Stimulated activated CD4-positive, alpha-beta T cell treated with anti-CD3 and anti-CD28 coated beads, Interleukin-1b, Interleukin-23, amount 100 ng/mL, for 1 hour (primary cell): ENCODE measurements around the gene LINGO1.

Experiments
- DNase-seq, 2 donors: peaks; one replicate each; pipeline ENCODE4 v3.0.0-alpha.2; 2020; ENCODE audit warnings: low read depth in 2 of 2

LINGO1 gene

DNA sequence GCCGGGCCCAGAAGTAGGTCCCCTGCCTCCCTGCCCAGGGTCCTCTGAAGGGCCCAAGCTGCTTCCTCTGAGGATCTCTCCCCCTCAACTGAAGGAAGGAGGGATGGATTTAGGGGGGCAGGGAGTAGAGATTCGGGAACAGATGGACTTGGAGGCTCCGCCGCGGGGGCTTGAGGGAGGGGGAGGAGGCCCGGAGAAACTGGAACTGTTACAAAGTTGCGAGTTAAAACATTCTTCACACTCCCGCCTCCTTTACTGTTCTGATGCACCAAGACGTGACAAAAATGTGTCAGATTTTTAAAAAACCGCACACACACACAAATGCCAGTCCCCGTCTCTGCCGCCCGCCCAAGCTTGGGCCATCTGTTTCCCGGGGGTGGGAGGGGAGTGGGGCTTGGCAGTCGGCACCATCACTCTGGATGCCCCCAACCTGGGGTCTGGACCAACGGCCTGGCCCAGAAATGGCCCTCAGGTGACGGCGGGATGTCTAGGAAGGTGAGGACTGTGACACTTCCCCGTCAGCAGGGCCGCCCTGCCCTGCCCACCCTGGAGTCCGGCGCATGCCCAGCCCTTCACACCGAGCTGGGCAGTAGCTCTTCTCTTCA lies 25.0 kb upstream of the LINGO1 start:
- DNase-seq = no peak

DNA sequence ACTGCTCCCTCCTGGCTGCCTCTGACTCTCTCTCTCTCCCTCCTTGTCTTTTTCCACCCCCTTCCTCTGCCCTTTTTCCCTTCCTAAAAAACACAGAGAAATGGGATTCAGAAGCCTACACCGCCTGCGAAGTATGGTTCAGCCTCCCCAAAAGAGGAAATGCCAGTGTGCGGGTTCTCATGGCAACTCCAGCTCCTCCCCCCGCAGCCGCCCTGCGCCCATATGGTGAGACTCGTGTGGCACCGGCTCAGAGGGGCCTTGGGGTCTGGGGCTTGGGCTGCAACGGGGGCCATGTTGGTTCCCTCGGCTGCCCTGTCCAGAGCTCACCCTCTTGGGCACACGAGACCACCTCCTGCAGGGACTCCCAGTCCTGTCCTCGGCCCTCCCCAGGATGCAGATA lies 23.6 kb upstream of the LINGO1 start:
- no peak for DNase-seq

DNA sequence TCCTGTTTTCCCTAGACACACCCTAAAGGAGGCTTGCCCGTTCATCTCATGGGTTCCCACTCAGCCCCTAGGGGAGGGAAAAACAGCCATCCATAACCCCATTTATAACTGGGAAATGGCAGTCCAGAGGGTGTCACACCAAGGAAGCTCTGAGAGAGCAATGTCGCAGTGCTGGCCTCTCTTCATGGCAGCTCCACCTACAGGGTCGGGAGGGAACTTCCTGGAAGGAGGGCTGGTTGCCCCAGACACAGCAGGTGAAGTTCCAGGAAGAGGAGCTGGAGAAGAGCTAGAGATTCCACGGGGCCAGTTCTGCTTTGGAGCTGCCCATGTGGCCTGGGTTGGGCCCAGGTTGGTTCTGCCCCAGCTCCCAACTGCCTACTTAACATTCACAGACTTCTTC lies 22.3 kb upstream of the LINGO1 start:
- DNase-seq = no peak

GRCh38 chr15:77653832-77654480 lies 21.2 kb upstream of the LINGO1 start:
- no peak for DNase-seq

DNA sequence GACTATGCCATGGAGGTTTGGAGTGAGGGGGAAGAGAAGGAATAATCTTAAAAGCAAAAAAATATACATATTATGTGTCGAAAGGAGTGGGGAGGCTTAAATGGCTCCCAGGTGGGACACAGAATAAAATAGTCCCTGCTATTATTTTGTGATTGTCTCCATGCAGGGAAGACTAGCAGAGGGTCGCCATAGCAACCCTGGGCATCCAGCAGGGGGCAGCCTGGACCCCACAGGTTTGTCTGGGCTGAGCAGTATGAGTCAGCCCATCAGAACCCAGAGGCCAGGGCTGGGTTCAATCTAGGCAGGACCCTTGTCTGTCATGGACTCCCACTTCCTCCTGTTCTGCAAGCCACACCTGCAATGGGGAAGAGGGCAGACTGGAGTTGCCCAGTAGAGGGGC lies 17.6 kb upstream of the LINGO1 start:
- no peak for DNase-seq

- DNase-seq = no peak
Measured at GRCh38 chr15:77649610-77650009, 16.9 kb upstream of the LINGO1 start.

- no peak for DNase-seq
Measured at GRCh38 chr15:77649017-77649416, 16.3 kb upstream of the LINGO1 start.

- no peak for DNase-seq
Measured at GRCh38 chr15:77647961-77648360, 15.2 kb upstream of the LINGO1 start.

- no peak for DNase-seq
Measured at GRCh38 chr15:77646104-77646694, 13.5 kb upstream of the LINGO1 start.

- DNase-seq = no peak
Measured at GRCh38 chr15:77645602-77646001, 12.9 kb upstream of the LINGO1 start.

DNA sequence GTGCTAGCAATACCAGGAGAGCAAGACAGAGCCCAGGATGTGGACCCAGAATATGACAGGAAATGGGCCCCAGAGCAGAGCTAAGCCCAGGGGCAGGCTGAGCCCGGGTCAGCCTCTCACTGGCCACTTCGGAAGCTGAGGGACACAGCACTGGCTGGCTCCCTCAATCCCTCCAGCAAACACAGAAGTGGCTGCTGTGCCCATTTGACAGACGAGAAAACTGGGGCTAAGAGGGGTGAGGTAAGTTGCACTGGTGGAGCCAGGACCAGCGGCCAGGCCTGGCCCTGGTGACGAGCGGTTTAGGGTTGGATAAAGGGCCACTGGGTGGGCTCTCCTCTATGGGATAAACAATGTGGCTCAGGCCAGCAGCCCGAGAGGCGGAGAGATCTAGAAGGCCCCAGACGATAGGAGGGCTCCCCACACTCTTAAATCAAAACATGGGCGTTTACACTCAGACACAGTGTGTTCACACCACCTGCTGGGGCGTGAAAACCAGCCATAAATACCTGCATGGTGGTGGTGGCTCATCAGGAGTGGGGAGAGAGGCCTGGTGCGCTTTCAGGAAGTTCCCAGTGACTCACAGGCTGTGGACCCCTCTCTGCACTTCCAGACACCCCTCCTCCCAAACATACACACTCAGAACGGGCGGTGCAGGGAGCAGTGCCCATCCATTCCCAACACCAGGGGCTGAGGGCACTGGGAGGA lies 12.0 kb upstream of the LINGO1 start:
- DNase-seq = no peak

DNA sequence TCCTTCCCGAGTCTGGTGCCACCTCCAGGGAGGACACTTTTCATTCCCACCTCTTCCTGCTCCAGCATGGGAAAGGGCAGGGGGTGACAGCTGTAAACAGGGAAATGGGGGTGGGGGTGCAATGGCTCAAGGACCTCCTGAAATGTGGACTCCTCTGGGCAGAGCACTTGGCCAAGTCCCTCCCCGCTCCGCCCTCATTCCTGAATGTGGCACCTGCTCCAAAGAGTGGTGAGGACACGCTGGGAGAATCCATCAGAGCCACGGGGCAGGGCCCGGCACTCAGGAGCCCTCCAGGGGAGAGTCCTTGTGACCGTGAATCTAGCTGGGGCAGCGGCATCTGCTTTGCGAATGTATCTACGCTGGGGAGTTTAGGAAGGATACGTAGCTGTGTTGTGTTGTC lies 11.1 kb upstream of the LINGO1 start:
- DNase-seq = no peak

GRCh38 chr15:77642793-77643430 lies 10.2 kb upstream of the LINGO1 start:
- no peak for DNase-seq

GRCh38 chr15:77641999-77642398 lies 9.3 kb upstream of the LINGO1 start:
- DNase-seq = no peak

DNA sequence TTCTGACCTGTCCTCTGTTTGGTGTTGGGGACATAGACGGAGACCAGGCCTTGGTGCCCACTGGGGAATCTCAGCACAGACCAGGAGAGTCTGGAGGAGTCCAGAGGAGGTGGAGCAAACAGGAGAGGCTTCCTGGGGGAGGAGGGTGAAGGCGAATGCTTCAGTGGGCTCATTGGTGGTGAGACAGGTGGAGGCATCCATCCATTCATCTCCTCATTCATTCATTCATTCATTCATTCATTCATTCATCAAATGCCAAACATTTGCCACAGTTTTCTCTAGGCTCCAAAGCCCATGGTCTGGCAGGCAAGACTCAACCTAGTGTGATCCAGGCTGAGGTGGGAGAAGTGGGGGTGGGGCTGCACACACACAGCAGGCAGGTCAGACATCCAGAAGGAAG lies 7.9 kb upstream of the LINGO1 start:
- DNase-seq = no peak

DNA sequence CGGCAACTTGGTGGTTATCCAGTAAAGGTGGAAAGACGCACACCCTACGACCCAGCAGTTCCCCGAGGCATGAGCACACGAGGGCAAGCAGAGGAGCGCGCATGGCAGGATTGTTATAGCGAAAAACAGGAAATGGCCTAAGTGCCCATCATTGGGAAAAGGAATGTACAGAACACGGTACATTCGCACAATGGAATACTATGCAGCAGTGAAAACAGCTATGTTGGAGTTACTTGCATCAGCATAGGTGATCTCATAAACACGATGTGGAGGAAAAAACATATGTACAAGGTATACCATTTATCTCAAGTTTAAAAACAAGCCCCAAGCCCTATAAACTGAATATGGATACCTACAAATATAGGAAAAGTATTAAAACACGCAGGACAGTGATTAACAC lies 6.7 kb upstream of the LINGO1 start:
- DNase-seq = no peak

DNA sequence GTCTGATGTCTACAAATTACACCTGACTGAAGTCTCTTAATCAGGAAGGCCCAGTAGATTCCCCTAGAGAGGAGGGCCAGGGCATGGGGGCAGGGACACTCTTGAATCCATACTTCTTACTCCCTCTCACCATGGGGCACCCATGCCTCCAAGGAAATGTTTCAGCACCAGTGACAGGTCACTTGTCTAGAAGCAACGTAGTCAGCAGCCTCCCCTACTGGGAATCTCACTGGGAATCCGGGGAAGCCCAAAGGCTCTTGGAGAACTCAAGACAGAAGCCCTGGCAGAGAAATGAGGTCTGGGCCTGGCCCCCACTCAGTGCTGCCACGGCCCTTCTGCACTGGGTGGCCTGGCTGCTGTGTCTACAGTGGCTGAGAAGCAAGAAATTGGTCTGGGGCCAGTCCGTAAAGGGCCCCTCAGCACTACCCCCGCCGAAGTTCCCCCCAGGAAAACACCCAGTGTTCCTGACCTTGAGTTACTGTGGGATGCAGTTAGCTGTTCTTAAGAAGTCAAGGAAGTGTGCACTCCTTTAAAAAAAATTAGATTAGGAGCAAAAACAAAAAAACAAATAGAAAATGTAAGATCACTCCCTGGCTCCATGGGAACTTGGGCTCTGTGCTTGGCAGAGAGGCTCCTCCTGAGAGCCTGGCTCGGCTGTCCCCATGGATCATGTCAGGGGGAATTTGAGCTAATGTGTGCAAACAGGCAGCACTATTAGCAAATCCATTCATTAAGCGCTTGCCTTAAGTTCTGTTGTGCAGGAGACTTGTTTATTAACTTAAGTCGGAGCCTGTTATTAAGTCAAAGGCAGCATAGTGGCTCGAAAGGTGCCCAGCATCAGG lies 5.4 kb upstream of the LINGO1 start:
- DNase-seq = no peak

- DNase-seq = no peak
Measured at GRCh38 chr15:77636209-77636608, 3.5 kb upstream of the LINGO1 start.

DNA sequence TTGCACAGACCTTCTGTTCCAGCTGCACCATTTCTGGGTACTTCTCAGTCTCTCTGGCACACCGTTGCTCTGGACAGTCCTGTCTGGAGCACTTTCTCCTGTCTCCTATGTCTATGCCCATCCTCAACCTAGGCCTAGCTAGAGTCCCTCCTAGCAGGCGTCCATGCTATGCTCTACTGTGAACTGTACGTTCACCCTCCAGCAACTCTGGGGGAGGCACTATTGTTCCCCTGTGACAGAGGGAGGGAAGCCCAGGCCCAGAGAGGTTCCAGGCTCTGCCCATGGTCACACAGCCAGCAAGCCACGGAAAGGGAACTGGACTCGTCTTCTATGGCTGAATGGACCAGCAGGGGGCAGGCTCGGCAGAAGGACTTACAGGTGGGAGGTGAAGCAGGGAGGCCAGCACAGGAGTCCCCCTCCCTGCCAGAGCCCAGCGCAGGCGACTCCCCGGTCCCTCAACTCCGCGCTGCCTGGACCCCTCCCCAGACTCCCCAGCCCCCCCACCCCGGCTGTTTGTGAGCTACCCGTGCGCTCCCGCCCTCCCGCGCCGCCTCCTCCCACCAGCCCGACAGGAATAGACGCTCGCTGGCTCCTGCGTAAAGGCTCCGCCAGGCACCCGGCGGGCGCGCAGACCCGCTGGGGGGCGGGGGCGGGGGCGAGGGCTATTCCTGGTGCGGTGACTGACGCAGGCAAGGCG lies 1.7 kb upstream of the LINGO1 start:
- peak in 1 of 2 donors; percentile 37 for DNase-seq

DNA sequence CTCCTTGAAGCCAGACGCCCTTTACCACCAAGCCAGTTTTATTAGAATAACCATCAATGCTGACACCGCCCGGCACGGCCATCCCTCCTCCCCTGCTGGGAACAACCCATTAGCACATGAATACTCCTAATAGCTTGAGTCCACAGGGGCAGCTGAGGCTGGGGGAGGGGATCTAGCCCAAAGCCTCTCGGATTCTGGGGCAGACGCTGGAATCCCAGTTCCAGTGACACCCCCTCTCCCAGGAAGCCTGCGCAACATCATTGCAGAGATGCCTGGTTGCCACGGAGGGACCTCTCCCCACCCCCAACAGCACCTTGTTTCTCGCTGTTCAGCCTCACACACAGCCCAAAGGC lies 1.2 kb upstream of the LINGO1 start:
- DNase-seq = no peak
